HS-27A (cell line): ENCODE data around the gene CD6.

ENCODE experiments used
- DNase-seq: peaks from one replicate; pipeline ENCODE4 v3.0.0-alpha.2; 2012; ENCODE audit warnings: low read depth, missing footprints

CD6 gene

GRCh38 chr11:61010466-61011228, 39.2 kb downstream of the CD6 start:
- no peak for DNase-seq

GRCh38 chr11:61011229-61011870, 39.9 kb downstream of the CD6 start:
- DNase-seq, result no peak

DNA sequence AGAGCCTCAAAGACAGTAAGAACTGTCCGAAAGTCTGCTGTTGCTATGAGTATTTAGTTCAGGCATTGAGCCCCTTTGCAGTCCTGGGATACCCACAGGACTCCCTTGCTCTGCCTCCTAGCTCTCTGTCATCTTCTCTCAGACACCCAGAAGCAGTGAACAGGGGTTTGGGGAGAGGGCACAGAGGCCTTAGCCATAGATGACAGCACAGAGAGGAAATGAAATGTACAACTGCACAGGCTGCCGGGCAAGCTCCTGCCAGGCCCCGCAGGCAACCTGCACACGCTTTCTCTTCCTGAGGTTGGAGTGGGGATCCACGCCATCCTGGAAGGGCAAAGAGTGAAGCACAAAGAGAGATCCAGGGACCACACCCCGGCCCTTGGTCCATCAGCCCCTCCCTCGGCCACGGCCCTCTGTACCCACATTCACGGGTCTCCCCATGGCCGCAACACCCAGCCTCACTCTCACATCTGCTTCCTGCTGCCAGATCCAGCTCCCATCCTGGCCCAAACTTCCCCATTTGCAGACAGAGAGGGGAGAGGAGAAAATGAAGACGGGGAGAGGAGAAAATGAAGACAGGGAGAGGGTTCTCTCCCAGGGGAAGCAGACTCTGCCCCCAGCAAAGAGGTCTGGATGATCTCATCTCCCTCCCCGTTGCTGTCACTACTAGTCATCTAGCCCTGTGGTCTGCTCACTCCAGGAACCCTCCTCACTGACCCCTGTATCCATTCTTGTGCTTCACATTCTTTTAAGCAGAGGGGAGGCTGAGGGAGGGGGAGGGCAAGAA, 40.7 kb downstream of the CD6 start:
- no peak for DNase-seq

DNA sequence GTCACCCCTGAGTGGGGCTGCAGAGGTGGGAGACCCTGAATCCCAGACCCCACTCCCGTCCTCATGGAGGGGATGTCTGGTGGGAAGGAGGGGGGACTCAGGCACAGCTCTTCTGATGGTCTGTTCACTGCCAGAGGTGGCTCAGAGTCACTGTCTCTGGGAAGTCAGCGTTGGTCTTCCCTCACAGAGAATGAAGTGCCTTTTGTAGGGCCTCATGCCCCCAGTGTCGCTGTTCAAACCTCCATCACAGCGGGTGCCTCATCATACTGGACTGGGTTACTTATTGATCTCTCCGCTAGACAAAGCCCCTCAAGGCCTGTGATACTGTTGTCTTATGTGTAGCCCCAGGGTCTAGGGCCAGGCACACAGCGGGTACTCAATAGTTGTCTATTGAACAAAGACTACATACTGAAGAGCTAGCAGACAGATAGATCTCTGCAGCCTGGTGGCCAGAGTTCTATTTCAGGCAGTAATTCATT, 41.3 kb downstream of the CD6 start:
- DNase-seq, result no peak

- DNase-seq, result no peak
These were observed 46.6 kb downstream of the CD6 start for GRCh38 chr11:61018059-61018458.

- no peak for DNase-seq
These were observed 47.8 kb downstream of the CD6 start for GRCh38 chr11:61019037-61019831.

GRCh38 chr11:61019832-61020405, 48.4 kb downstream of the CD6 start:
- no peak for DNase-seq

DNA sequence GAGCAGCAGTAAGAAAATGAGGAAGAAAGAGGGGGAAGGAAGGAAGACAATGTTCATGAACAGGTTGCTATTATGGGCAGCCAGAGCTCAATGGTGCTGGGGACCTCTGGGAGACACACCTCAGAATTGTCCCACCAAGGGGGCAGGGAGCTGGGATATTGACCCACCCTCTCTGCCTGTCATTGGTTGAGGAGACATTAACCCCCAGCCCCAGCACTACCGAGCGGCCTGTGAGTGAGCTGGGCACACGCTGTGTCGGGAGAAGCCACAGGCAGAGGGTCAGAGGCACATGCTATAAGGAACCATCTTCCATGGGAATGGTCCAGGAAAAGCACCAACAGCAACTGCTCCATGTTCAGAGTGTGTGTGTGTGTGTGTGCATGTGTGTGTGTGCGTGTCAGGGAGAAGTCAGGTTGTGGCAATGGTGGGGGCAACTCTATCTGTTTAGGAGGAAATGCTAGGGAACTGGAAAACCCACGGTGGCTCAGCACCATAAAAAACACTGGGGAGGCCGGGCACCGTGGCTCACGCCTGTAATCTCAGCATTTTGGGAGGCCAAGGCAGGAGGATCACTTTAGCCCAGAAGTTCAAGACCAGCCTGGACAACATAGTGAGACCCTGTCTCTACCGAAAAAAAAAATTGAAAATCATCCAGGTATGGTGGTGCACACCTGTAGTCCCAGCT, 49.2 kb downstream of the CD6 start:
- no peak for DNase-seq

DNA sequence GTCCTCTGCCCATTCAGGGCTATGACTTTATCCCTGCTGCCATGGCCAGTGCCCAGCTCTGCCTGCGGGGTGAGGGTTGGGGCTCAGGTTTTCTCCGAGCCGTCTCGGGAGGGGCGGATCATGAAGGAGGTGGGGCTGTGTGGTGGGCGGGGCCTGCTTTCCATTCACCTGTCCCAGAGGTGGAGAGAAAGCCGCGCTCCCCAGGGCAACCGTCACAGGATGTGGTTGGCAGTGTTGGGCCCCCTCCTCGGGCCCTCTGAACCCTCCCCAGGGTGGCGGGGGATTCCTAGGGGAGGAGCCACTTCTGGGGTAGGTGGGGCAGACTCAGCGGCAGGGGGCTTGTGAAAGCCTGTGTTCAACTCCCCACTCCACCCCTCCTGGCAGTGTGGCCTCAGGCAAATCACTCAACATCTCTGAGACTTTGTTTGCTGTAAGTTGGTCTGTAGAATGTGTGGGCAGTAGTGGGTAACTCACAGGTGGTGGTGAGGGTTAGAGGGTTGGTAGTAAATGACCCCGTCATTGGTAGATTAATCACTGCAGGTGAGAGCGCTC, 50.3 kb downstream of the CD6 start:
- no peak for DNase-seq

DNA sequence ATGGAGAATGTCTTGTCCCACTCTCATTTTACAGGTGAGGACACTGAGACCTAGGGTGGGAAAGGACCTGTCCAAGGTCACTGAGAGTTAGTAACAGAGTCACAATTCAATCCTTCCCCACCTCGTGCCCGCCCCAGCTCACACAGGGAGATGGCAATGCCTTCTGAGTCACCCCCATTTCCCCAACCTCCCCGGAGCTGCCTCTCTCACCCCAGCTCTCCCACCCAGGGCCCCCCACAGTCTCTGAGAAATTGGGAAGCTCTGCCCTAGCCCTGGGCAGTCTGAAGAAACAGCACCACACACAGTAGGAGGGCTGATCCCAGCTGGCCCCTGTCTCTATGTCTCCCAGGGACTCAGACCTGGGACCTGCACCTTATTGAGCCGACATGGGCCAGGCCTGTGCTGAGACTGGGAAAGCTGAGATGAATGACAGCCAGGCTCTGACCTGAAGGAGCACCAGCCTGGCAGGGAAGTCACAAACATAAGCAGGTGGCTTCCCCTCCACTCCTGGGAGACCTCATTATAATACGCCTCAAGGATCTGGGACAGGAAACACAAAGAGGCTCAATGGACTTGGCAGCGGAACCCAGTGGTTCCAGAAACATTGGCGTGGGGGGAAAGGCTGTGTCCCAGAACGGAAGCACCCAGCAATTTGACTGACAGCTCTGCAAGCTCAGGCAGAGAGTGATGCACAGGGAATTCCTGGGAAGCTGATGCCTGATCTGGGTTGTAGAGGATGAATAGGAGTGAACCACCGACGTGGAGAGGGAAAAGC, 51.0 kb downstream of the CD6 start:
- no peak for DNase-seq

GRCh38 chr11:61023086-61023965, 51.8 kb downstream of the CD6 start:
- DNase-seq, result no peak

DNA sequence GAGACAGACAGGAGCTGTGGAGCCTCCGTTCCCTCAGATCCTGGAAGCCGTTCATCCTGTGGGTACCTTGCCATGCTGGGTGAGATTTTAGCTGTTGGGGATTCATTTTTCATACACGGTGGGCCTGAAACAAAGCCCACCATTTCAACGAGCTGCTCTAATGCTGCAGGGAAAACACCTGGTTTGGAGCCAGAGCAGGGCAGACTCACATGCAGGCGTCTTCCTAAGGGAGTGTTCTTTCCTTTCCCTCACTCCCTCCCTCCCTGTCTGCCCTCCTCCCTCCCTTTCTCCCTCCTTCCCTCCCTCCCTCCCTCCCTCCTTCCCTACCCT, 52.5 kb downstream of the CD6 start:
- no peak for DNase-seq

DNA sequence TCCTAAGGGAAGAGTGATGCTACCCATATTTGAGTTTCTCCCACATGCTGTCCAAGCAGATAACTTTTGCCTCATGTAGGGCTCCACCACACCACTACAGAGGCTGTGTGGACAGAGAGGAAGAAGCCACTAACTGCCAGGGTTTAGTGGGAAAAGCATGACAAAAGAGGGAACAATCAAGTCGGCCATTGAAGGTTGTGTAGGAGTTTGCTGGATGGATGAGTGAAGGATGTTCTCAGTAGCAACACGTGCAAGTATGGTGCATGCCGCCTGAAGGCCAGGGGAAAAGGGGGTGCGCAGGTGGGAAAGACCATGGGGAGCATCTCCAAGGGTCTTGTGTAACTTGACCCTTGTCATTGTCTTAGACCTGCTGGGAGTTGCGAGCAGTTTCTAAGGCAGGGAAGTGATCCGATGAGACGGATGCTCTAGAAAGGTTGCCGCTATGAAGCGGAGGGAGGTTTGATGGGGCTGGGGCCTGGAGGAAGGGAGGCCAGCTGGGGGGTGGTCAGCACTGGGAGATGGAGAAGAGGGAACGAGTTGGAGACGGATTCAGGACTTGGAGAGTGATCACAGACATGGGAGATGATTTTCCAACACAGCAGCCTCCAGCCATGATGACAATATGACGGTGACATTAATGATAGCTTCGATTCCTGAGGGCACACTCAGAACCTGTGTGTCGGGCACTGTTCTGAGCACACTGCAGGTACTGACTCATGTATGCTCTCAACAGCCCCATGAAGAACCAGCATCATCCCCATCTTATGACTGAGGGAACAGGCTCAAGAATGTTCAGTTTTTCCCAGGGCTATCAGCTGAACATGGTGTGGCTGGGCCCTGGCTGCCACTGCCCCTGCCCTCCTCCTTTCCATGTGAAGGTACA, 53.7 kb downstream of the CD6 start:
- no peak for DNase-seq

DNA sequence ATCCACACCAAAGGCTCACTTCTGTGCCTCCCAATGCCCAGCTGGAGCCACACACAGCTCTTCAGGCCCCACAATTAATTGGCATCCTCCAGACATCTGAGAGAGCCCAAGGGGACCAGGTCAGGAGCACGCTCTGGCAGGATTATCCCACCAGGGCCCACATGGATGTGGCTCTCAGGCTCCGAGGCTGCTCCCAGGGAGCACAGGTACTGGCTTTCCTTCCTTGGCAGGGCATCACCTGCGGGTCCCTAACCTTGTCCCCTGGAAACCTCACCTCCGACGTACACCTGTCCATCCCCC, 54.3 kb downstream of the CD6 start:
- no peak for DNase-seq

DNA sequence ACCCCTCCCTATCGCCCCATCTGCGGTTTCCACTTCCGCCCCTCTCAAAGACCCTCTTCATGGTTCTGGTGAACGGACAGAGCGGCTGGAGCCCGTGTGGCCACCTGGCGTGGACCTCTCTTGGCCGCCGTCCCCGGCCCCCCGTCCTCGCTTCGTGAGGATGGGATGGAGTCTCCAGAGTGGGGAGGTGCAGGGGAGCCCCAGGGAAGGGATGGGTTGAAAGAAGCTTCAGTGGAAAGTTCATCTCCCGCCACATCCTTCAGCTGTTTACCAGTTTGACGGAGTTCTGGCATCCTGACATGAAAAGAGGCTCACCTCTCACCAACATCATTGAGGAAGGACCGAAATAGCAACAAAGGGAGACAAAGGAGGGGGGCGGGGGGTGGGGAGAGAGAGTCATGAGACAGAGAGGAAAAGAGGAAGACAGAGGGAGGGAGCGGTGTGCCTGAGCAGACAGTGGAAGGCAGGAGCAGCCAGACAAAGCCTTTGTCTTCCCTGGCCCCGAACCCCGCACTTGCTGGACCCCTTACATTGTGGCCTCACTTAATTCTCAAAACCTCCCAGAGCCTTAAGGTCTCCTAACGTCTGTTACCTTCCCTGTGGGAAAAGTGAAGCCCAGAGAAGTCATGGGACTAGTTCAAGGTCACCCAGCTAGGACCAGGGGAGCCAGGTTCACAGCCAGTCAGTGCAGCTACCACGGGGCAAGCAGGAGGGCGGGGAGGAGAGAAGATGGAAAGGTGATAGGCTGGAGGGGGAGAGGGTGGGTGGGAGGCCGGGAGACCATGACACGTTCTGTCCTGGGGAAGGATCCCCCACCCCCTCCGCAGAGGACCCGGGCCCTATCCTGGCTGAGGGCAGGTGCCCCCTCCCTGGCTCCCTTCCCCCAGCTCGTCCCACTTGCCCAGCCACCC, 54.9 kb downstream of the CD6 start:
- DNase-seq, result no peak

- no peak for DNase-seq
These were observed 55.8 kb downstream of the CD6 start for GRCh38 chr11:61027141-61027840.
